GM21737 (cell line): Measurements from ENCODE around the gene PYHIN1.

Experiments used
- ATAC-seq: cut with Tn5 transposase; IDR thresholded peaks from one replicate; pipeline ENCODE4 v1.9.1; 2021; ENCODE audit warnings: mild to moderate bottlenecking, moderate library complexity; ENCODE audit not compliant: unreplicated experiment

The PYHIN1 gene

DNA sequence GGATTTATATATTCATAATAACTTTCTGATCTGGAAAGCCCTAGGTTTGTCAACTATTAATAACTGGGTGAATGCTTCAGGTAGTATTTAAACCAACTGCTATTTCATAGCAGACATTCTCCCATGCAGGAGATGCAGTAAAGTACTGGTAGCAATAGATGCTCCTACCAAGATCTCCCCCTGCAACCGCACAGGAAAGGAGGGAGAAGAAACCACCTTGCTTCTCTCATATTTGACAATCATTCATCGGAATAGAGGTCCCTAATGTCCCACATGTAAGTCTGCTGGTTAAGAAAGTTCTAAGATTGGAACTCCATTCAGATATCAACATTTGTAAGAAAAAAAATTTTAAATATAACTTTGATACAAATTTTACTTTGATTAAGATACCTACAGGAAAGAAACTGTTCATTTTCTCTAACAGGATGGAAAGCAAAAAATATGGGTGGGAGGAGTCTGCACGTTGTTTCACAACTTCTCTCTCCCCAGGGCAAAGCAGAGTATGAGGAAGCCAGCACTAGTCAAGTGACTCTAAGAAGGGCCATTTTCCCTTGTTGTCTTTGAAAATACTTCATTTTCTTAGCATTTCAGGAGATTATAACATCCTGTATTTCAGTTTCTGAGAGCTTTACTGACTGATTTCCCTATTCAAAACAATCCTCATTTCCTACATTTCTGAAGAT, at the start of gene PYHIN1:
Gene PYHIN1, plus strand, starts transcription at position 498 of the 683 bp plus-strand sequence. CDS start 5,359 bp downstream, outside the sequence.
- ATAC-seq: no peak

DNA sequence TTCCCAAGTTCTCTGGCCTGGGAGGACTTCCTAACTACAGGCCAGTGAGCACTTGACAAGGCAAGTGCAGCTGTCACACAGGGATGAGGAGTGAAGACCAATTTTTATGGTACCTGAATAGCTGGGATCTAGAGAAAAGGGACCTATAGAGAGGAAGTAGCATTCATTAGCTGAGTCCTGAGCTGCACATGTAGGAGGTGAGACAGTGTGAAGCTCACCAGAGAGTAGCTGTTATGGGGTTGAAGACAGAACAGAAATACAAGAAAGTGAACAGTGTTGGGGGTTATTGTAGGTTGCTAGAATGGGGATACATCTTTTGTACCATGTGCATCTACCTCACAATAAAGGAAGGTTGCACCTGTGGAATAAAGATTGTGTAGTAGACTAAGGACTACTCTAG, 37.7 kb upstream of the PYHIN1 start:
- no peak for ATAC-seq

DNA sequence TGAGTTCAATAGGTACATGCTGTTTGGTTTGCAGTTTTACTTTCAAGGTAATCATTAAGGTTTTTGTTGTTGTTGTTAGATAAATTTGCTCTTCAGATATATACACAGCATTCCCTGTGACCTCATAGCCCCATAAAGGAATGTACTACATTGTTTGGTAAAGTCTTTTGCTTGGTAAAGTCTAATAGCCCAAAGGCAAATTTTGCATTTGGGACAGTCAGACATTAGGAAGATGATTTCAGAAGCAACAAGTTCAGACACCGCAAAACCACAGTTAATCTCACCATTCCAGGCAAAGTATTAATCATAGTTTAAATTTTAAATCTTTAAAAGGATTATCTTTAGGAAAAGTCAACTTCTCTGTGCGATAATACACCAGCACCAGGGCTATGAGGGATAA, 32.6 kb upstream of the PYHIN1 start:
- no peak for ATAC-seq

DNA sequence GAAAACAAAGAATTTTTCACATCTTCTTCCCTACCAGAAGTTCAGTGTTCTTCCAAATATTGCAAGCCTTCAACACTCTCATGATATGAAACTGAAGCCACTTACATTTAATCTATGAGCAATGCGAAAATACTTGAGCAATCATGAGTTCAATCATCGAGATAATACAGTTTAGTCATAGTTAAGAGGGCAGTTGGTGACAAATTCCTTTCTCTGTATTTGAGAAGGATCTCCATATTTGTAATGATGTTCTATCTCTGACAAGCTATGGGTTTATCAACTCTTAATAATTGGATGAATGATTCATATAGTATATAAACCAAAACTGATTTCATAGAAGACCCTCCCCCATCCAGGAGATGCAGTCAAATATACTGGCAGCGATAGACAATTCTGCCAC, 29.7 kb upstream of the PYHIN1 start:
- no peak for ATAC-seq

DNA sequence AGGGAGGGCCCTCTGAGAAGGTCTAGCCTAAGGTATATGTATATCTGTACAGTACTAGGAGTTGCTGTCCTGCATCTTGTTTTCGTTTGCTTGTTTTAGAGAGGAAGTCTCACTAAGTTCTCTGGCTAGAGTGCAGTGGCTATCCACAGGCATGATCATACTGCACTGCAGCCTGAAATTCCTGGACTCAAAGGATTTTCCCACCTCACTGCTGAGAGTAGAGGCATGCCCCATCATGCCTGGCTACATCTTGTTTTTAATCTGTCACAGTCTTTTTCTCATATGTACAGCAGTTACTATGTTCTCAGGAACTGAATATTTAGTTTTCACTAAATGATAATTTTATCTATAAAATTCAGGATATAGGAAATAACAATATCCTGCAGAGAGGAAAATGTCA, 15.3 kb upstream of the PYHIN1 start:
- no peak for ATAC-seq

DNA sequence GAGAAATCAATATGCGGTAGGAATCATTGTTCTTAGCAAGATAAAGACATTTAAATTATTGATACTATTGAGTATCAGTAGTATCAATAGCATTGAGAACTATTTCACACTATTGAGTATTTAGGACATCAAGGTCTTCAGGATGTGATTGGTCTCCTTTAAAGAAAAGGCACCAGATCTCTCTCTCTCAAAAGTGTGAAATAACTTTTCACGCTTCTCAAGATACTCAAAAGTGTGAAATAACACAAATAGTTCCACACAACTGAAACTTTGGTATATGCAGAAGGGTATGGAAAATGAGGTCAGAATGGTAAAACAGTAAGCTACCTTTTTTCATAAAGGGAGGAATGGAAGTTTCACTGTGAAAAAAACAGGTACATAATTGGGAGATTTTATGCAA, 6.7 kb upstream of the PYHIN1 start:
- no peak for ATAC-seq

DNA sequence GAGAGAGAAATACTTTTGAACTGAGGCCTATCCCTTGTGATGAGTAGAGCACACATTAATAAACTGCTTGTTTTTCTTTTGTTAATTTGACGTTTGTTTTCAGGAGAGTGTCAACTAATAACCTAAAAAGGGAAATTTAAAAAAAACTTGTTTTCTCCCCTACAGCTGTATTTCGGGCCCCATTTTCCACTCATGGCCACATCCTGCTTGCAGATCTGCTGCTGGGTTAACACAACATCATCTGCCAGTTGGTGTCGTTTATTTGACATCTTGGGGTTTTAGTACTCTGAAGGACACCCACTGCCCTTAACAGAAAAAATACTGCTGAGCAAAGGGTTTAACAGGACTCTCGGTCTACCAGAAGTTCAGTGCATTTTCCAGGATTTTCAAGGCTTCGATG, 848 bp upstream of the PYHIN1 start:
- ATAC-seq: no peak

DNA sequence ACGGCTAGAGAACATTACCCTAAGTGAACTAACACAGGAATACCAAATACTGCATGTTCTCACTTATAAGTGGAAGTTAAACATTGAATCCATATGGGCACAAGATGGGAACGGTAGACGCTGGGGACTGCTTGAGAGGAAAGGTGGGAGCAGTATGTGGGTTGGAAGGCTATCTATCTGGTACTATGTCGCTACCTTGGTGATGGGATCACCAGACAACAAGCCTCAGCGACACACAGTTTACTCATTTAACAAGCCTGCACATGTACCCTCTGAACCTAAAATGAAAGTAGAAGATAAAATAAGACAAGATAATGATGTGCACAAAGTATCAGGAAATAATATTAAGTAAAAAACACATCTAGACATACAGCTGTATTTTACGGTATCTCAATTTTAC, 819 bp downstream of the PYHIN1 start:
- no peak for ATAC-seq

DNA sequence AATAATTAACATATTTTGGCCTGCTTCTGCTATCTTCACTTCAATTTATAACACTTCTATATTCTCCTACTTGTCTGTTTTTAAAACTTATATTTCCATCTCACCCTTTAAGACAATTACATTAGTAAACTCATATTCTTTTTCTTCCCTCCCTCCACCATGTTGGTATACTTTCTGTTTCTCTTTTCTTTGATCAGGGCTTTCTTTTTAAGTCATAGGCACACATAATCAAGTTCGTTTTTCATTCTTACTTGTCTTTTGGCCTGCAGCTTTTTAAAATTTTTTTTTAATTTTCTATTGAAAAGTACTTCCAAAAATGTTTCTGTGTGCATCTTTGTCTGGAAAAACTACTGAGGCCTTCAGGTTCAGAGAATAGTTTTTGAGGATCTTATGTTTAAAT, 2.3 kb downstream of the PYHIN1 start:
- no peak for ATAC-seq

DNA sequence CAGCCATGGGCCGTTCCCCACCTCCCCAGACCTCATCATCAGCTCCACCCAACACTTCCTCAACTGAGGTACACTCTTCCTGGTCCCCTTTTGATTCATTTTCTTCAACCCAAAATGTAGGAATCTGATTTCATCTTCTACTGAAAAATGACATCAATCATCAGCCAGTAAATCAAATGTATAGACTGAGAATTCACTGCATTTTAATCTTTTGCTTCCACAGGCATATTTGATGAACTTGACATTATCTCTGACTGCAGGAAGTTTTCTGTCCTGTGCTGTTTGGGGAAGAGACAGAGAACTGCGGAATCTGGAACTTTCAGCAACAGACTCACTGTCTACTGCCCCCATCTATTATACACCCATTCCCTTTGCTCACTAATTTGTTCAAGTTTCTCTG, 7.8 kb downstream of the PYHIN1 start:
- no peak for ATAC-seq

DNA sequence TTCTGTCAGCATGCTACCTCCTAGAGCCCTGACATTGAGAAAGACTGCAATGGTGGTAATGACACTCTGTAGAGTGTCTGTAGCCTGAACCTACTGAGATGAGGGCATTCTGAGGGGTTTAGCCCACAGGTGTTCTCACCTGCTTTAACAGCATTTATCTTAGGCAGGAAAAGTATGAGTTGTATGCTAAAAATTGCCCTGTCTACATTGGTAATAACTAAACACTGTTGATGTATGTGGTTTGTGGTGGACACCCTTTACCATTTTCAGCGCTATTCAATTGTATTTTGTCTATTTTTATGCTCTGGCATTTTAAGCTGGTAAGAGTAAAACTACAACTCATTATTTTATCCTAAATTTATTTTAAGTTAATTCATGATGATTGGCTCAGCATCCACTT, 10.0 kb downstream of the PYHIN1 start:
- no peak for ATAC-seq

DNA sequence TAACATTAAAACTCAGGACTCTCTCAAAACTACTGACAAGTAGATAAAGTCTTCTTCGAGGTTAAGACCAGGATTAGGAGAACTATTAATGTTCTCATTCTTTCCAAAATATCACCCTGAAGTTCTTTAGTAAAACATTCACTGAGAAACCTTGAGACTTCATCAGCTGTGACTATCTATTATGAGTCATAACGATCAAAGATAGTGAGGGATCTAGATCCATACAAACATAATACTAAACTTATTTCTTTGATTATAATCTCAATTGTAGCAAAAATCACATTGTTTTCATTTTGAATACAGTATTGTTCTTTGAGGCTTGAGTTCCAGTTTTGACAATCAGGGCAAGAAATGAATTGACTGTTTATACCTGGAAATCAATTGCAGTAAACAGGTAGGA, 11.1 kb downstream of the PYHIN1 start:
- no peak for ATAC-seq

DNA sequence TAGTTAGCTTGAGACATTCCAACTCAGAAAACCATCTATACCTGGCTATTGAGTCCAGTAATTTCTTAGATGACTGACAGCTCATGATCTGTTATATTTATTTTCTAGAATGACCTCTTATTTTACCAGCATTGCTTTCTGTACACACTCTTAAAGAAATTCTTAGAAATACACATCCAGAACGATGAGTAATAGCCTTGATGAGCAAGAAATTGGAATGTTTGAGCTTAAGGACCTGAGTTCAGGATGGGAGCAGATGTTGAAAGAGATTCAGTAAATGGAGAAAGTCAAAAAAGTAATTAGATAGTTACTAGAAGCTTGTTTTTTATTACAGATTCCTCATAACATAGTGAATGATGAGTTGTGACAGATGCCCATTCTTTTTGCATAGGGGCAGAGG, 11.7 kb downstream of the PYHIN1 start:
- ATAC-seq: no peak

DNA sequence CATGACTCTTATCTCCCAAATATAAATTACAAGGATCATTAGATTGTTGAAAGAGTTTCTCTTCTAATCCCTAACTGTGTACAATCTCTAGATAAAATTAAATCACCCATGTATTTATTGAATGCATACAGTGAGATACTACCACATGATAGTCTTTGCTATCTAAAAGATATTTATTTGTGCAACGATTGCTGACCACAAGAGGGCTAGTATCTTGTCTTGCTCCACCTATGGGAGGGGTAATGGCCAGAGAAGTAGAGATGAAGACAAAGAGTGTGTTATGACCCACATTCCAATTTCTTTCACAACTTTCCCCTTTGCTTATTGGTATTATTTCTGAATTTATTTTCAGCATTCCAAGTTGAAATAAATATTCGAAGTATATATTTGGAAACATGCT, 13.7 kb downstream of the PYHIN1 start:
- ATAC-seq: no peak

DNA sequence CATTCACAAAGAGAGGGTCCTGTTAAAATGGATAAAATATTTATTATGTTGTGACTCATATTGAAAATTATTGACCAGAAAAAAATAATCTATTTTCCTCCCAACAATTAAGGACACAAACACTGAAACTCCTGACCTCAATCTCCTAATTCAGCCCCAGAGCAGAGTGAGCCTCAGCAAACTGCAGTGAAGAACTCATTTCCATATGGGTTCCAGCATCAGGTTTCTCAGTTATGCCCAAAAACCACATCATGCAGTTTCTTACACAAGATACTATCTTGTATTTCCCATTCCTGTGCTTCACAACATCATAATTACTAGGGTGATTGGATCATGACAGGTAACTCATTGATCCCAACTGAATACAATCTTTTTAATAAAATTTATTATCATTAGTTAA, 15.4 kb downstream of the PYHIN1 start:
- ATAC-seq: no peak

DNA sequence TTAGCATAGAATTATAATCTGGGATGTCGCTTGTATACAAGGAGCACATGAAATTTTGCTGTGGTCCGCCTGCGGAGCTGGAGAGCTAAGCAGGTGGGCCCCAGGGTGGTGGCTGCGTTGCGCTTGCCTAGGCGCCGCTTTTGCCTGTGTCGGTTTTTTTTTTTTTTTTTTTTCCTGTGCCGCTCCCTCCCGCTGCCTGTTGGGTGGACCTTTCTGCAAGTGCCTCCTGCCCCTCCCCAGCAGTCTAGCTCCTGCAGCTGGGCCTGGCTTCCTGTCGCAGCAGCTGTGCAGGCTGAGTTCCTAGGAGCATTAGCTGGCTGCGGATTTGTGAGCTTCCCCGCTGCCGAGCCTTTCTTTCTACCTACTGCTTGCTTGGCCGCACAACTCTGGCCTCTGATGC, 20.6 kb downstream of the PYHIN1 start:
- ATAC-seq: peak; percentile 91

DNA sequence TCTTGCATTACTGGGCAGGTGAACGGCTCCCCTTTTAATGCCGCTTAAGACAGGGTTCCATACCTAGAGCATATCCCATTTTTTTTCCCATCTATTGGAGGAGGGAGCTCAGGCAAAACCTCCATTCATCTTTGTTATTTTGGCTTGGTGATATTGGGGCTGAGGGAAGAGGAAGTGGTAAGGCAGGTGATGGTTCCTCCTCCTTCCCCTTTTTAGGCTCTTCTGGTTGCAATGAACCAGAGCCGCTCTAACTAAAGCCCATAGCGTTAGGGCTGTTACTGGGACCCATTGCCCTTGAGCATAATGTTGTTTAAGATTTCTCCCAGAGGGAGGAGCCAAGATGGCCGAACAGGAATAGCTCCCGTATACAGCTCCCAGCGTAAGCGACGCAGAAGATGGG, 21.1 kb downstream of the PYHIN1 start:
- peak; percentile 68 for ATAC-seq

DNA sequence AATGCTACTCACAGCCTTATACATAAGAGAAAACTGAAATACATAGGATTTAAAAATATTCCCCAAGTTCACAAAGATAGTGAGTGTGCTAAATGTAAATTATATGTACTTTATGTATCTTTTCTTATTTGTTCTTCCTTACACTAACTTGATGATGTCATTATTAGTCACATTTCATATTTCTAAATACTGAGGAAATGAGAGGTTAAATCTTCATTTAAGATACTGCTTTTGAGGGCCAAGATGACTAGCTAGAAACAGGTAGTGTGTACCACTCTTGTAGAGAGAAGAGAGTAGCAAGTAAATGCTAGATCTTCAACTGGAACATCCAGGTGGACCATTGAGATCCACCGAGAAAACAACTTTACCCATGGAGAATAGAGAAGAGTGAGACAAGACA, 29.8 kb downstream of the PYHIN1 start:
- ATAC-seq: no peak

DNA sequence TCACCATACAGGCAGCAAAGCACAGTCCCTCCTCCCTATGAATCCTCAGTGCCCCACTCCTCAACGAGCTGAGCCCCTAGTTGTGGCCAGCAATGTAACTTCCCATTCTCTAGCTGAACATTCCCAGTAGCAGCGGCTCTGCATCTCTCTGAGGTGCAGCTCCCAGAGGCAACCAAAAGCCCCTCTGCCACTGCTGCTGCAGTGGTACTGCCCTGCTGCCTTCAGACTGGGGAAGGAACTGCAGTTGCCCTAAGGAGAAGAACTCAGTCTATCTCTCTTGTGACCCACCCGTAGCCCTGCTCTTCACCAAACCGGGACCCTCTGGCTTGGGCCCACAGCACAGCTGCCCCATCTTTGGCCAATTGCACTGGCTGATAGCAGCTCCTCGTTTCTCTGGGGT, 31.6 kb downstream of the PYHIN1 start:
- ATAC-seq: no peak

DNA sequence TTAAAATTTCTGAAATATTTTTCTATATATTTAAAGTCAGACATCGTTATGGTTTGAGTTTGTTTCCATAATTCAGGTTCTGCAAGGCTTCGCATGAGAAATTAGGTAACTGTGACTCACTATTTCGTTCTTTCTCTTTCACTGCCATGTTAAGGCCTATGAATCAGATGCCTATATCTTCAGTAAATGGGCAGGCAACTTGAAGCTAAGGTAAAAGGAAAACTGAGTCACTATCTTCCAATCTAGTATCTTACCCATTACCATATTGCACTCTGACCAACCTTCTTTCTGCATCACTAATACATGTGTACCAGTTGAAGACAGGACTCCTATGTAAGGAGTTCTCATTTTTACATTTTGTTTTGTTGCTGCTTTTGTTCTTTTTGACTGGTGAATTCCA, 37.8 kb downstream of the PYHIN1 start:
- no peak for ATAC-seq

DNA sequence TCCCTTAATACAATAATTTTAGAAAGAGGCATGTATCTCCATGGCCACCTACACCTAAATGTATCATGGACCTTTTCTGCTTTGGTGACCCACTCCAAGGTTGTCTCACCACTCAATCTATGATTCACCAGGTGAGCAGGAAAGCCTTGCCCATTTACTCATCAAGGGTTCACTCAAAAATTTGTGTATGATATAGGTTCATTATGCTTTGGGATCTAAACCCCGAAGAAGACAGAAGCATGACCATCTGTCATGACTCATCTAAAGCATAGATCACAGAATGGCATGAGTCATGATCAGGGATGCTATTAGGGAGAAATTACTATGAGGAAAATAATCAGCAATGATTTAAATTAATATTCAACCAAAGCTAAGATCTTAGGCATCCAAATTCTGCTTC, 38.5 kb downstream of the PYHIN1 start:
- ATAC-seq: no peak

DNA sequence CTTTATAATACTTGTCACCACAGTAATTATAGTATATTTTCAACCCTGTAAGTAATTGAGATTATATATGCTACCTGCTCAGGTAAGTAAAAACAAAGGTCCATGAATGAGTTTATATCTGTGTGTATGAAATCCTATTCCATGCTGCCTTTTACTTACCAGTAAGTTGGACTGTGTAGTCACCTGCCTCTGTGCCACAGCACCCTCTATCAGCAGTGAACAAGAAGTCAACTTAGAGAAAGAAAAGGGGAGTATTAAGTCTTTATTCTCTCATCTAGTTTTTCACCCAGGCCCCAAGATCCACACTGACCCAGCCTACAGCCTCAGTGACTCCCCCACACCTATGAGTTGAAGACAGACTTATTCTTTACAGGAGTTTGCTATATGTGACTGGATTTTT, 41.5 kb downstream of the PYHIN1 start:
- ATAC-seq: no peak

DNA sequence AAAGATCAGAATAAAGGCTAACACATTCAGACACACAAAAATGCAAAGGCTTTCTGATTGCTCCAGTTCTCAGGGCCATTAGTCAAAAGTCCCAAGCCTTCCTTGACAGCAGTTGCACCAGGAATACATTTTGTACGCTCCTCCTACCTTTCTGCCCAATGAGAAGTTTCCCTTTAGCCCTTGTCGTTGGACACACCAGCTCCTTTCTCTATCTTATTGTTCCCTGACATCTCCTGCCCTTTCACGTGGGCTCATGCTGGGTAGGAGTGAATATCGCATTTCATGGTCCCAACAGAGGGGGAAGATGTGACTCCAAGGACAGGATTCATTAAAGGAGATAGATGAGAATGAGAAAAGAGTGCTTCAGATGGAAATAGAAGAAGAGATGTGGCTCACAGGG, 44.9 kb downstream of the PYHIN1 start:
- ATAC-seq: no peak
